CD4-positive, alpha-beta T cell treated with Interleukin-1 beta for 1 hour (primary cell): Measurements from ENCODE around the gene ZMYND11.

Source experiments
- DNase-seq, 2 donors: peaks; one replicate each; pipeline ENCODE4 v3.0.0-alpha.2; 2020 to 2022

ZMYND11 gene

DNA sequence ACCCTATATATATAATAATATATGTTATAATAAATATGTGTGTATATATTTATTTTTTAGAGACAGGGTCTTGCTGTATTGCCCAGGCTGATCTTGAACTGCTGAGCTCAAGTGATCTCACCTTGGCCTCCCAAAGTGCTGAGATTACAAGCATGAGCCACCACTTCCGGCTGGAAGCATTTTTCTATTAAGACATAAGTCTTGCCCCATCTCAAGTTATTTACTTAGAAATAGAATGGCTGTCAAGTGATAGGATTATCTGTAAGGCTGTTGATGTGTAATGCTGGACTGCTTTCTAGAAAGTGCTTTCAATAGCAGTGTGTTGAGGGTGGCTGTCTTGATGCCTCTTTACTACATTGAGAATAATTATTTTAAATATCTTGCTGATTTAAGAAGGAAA lies 65.2 kb downstream of the ZMYND11 start:
- DNase-seq = no peak

DNA sequence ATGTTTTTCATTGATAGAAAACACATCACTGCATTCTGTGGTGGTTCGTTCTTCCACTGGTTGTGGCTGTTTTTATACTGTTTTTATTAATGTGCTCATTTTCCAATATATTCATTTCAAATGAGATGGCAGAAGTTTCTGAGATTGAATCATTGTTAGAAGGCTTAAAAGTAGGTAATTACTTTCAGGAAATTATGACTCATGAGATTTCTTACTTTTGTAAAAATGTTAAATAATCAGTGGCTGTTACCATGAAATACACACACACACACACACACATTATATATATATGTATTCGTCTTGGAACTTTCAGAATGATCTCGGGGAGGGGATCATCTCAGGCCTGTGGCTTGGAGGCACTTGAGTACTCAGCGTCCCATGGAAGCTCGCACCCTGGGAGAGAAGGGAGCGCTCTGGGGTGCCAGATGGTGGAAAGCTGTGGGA lies 66.1 kb downstream of the ZMYND11 start:
- DNase-seq = no peak

DNA sequence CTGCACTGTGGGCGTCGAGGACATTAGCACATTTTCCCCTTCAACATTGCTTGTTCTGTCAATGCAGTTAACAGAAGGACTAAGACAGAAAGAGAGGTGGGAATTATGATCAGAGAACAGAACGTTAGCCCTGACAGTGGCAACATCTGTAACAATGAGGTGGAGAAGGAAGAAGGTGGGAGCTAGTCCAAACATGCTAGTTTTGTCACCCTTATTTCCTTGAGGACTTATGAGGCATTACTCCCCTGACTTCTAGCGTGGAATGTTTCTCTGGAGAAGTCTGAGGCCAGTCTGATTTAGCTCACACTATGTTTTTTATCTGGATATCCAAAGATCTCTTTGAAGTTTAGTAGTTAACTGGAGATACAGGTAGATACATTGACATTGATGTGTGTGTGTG lies 73.4 kb downstream of the ZMYND11 start:
- DNase-seq = no peak

DNA sequence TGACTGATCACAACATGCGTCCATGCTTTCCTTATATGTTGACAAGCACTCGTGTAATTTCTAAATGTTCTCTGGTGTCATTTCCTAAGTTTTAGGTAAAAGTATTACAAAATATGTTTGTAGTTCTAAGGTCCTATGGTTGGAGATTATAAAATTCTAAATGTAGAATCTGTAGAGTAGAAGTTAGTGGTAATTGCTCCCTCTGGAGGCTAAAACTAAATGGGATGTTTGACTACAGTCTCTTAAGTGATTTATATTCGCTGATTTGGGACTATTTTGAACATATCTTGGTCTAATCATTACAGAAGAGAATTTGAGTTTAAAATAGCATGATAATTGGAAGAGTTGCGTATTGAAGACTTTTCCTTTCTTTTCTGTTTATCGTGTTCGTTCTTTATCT lies 74.1 kb downstream of the ZMYND11 start:
- DNase-seq = no peak

DNA sequence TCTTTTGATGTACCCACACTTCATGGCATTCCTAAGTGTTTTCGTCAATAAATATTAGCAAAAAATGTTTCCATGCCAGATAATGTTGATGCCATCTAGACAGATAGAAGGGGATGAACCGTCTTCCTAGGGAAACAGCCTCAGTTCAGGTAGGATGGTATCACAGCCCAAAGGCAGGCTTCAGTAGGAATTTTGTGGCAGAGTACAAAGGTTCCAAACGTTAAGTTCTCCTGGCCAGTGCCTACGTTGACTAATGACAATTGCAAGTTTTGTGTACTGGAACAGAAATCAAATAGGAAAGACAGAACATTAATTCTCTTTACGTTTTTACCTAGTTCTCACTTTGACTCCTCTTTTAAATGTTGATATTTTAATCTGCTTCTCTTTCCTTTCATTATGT lies 75.0 kb downstream of the ZMYND11 start:
- no peak for DNase-seq

DNA sequence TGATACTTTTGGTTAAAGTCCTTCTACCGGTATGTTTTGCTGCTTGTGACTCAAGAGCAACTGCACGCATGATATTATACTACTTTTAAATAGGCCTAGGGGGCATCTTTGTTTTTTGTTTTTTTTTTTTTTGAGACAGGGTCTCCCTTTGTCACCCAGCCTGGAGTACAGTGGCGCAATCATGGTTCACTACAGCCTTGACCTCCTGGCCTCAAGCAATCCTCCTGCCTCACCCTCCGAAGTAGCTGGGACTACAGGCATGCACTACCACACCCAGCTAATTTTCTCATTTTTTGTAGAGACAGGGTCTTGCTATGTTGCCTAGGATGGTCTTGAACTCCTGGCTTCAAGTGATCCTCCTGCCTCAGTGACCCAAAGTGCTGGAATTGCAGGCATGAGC lies 80.2 kb downstream of the ZMYND11 start:
- no peak for DNase-seq

DNA sequence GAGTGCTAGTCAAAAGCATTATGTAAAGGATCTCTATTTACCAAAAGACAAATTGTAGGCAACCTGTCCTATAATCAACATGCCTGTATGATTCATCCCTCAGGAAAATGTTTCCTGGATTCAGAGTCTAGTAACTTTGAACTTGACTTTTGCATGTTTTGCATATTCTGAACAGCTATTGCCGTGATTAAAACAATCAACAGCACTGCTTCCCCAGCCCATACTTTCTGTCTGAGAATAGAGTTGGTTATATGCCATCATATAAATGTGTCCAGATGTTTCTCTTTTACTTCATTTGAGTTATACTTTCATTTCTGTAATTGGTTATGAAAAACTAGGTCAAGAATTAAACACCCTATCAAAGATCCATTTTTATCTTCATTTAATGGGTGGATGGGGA lies 83.5 kb downstream of the ZMYND11 start:
- DNase-seq = no peak

DNA sequence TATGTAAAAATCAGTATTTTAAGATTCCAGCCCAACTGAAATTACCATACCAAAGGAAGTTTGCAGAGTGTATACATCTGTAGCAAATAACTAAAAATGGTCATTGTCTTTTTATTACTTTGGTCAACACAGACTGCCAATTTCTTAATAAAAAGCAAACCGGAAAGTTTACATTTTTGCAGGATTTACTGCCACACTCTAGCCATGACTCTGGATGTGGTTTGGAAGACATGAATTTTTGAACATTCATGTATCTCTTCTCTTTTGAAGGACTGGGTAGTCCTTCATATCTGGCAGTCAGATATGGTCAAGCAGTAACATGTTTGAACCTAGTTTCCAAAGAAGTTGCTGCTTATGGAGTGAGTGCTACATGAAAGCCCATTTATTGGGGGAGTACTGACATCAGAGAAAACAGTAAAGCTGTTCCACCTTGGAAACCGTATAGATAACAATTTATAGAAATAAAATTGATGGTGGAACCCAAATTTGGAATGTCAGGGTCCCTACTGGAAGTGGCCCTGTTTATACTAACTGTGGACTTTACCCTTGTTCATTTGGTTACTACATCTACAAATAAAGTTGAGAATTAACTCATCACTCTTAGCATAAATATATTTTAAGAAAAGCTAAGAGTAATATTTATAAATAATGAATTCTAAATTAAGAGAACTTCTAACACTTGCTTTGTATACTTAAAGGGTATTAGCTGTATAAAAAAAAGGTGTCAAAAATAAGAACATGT lies 84.6 kb downstream of the ZMYND11 start:
- no peak for DNase-seq

DNA sequence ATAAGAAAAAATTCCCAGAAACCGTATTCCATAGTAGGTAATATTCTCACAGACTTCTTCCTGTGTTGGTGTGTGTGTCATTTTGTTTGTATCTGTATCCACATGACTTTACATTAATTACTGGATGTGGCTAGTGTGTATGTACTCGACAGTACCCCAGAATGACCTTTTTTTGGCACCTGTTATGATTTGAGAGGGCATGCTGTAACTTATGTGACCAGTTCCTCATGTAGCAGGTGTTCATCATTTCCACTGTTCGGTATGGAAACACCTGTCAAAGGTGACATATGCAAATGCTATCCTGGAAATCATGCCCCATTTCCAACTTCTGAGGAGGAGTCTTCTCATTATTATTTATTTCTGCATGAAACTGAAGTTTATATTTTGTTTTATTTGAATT lies 89.3 kb downstream of the ZMYND11 start:
- no peak for DNase-seq

DNA sequence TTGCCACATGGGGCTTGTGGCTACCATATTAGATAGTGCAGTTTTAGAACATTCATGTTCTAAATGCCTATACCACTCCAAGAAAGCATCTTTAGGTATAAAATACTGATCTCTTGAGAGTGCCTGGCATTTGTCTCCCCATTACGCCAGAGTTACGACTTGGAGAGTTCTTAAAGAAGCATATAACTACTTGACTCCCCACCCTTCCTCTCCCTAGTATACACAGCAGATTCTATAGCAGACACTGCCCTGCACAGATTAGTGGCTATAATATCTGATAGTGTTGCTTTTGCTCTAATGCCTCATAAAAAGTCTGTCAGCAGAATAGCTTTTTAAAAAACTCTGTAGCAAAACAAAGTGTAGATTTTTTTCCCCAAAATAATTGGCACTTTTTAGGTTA lies 90.8 kb downstream of the ZMYND11 start:
- DNase-seq = no peak

DNA sequence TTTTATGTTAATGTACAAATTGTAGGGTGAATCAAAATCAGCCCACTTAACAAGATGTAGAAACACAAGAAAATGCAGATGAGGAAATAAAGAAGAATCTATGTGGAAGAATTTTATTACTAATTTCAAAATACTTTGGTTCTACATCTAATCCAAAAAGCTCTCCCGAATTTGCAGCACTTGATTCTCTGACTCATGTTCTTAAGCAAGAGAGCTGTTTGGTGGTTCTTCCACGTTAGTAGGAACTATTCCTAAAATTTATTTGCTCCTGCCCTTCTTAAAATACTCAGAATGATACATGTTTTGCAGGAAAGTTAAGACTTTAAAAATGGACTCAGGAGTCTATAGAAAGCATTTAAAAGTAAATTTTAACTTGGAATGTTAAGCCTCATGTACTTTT lies 91.8 kb downstream of the ZMYND11 start:
- DNase-seq = no peak

DNA sequence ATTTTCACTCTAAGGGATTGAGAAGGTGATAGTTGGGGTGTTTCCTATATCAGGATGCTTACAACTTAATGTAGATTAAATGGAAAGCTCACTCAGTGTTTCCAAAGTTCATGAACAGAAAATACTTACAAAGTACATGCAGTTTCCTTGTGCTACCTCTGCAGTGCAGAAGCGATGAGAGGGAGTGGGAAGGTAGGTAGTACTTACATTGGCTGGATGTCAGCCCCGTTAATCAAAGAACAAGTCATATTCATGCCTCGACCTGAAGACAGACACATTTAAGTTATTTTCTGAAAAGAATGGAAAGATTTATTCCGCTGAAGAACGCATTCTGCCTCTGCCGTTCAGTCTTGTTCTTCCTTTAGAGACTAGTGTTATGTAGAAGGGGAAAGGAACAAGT lies 93.1 kb downstream of the ZMYND11 start:
- no peak for DNase-seq

DNA sequence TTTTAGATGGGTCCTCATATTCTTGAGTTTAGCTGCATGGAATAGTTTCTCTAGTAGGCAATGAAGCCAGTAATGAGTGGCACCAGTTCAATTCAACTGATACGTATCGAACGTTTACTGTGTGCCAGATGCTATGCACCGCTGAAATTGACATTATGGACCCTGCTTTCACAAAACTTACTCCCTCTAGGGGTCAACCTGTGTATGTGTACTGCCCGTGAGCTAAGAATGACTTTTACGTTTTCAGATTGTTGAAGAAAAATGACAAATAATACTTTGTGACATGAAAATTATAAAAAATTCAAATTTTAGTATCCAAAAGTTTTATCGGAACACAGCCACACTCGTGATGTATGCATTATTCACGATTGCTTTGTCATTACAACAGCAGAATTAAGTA lies 95.5 kb downstream of the ZMYND11 start:
- no peak for DNase-seq

DNA sequence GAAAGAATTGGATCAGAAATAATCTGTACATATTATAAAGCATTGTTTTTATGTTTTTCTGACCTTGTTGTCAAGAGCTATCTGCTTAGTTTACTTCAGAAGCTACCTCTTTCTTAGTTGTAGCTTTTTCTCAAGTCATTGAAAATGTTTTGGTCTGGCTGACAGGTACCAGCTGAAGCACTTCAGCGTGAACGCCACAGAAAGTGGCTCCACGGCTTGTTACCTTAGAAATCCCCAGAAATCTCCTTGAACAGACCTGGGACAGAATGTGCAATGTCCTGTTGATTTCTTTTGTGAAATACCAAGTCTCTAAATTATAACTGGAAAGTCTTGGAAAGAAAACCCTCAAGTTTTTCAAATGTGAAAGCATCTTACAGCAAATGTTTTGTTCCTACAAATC lies 96.8 kb downstream of the ZMYND11 start:
- no peak for DNase-seq

DNA sequence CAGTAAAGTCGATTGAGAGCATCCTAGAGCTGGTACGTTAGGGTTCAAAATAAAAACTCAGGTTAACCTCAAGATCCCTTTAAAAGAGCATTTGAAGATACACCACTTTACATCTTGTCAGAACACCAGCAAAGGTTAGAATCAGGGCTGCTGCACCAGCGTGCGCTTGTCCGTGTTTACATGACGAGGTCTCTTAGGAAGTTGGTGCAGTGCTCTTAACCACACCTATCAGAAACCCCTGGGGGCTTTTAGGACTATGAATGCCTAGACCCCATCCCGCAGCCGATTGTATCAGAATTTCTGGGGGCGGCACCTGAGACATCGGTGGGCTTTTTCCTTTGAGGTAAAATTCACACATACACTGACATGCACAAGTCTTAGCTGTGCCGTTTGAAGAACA lies 97.6 kb downstream of the ZMYND11 start:
- DNase-seq = no peak

DNA sequence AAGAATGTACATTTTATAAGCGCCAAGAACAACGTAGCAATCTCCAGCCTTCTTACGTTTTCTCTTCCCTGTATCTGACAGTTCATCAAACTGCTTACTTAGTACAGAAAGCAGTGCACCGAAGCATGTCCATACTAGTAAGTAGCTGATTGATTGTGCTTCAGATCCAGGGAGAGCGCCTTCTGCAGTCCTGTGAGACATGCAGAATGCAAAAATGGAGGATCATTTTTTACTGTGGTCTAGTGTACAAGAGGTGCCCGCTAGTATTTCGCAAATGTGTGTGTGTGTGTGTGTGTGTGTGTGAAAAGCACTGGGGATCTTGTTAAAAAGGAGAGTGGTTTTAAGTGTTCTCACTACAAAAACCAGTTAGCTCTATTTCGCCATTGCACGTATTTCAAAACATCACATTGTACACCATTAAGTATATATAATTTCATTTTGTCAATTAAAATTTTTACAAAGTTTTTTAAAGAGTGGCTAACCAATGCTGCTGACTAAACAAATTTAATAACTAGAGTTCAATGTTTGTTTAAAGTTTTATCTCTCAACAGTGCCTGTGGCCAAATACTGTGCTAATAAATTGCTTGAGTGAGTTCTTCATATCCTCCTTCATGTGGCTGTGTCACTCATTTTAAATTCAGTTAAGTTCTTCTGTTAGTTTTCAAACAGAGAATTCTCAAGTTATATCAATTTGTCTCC lies 99.6 kb downstream of the ZMYND11 start:
- DNase-seq = no peak

DNA sequence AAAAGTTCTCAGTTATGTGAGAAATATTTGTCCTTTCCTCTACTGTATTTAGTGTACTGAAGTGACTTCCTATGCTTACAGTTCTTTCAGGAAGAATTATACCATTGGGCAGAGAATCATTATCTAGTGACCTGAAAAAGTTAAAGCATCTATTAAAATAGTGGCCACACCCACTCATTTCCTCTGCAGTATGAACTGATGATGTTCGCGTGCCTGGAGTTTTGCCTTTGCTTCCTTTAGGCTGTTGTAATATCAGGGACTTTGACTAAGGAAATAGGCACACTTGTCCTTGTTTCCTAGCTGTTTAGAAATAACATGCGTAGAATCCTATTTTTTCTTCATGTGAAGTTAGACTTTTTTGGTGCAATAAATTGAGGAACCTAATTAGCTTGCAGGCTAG lies 100.7 kb downstream of the ZMYND11 start:
- no peak for DNase-seq

DNA sequence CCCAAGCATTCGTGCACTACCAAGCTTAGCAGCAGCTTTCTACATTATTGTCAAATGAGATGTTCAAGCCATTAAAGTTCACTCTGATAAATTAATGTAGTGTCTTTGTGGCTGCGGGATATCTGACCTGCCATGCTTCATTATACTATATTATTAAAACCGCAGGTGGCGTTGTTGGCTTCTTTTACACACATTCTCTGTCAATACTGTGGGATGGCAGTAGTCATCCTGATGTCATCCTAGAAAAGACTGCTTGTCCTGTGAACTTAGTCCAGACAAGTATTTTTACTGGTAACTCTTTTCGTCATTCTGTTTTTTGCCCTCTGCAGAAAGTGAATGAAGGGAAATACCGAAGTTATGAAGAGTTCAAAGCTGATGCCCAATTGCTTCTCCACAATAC lies 103.9 kb downstream of the ZMYND11 start:
- DNase-seq = no peak

DNA sequence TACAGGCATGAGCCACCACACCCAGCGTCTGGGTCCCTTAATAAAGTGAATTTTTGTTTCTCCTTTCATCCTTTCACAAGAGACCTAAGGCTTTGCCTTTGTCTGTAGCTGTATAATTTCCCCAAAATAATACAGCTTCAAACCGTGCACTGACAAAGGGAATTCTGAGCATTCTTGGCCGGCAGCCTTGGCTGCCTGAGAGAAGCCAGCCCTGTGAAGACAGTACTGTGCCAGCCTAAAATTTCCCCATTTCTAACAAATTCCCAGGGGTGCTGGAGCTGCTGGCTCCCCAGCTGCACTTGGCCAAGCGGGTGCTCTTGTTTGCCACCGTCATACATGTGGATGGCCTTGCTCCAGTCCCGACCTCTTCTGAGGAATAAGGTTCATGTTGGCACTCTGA lies 106.2 kb downstream of the ZMYND11 start:
- no peak for DNase-seq

DNA sequence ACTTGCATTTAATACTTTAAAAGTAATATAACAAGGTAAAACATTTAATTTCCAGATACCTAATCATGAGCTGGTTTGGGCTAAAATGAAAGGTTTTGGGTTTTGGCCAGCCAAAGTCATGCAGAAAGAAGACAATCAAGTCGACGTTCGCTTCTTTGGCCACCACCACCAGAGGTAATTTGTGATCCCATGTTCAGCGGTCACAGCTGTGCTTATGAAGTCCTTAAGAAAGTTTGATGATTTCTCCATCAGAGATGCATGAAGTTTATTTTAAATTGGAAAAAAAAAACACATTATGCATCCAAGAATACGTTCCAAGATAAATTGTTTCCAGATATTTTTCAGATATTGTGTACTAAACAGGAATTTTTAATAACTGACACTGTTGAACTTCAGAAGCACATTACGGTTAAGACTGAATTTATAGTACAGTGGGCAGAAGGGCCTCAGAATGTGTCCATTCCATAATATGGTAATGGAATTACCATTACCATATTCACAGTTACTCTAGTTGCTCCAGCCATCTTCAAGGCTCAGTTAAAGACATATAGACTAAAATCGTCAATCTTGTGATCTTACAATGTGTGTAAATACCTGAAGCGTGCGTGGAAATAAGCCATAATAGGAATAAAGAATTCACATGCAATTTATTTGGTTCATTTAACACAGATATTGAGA lies 106.8 kb downstream of the ZMYND11 start:
- no peak for DNase-seq

DNA sequence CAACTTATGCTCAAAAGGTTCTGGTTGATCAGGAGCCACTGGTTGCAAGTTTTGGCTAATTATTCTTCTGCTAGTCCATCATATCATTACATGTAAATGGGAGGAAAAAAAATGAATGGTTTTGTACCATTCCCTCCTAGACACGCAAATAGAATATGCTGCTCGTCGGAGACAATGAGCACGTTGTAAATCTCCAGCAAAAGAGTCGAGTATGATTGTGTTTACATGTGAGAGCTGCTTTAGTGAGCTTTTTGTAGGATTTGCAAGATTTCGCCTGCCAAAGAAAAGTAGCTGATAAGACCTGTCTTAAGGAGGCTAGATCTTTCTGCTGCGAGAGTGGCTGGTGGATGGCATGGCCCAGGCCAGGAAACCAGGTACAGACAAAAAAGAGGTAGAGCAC lies 109.0 kb downstream of the ZMYND11 start:
- DNase-seq = no peak

DNA sequence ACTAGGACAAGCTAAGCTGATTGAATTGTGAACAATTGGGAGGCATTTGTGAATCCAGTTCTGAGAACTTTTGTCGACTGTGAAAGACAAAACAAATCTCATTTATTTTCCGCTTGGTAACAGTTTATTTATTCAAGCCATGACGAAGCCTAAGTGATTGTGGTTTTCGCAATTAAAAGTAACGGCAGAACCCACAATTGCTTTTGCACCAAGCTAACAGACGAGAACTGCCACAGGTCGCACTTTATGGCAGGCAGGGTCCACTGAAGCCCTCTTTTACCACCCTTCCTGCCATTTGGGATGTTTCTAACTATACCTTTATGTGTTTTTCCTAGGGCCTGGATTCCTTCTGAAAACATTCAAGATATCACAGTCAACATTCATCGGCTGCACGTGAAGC lies 111.2 kb downstream of the ZMYND11 start:
- no peak for DNase-seq

DNA sequence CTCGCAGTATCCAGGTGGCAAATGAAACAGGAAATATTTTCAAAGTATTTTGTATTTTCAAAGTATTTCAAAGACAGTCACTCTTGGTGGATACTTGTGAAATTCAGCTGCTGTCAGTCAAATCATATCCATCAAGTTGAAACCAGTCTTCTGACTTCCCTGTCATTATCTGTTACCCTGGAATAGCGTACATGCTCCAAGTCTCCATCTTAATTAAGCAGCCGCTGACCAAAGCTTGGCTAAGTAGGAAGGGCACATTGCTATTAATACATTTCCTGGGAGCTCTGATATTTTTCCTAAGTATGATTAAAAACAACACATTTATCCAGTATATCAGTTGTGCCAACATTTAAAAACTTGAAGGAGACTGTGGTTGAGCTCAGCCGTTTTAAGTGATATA lies 112.2 kb downstream of the ZMYND11 start:
- DNase-seq = no peak

DNA sequence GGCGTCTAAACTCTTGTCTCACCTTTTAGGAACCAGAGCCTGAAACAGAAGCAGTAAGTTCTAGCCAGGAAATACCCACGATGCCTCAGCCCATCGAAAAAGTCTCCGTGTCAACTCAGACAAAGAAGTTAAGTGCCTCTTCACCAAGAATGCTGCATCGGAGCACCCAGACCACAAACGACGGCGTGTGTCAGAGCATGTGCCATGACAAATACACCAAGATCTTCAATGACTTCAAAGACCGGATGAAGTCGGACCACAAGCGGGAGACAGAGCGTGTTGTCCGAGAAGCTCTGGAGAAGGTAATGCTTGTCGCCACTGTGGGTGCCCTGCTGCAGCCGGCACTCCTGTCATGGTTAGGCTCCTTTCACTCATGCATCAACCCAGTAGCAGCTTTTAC lies 113.1 kb downstream of the ZMYND11 start:
- no peak for DNase-seq
